Karpas-422 (cell line): ENCODE data around the gene PLOD3. TPM values are rescaled to one million over a fixed set of nuclear protein-coding genes. Genes with fewer than 3 reads are reported as not detected.

Source experiments
- DNase-seq: peaks from one replicate; pipeline ENCODE4 v3.0.0-alpha.2; 2015
- H2AFZ ChIP-seq: fragments of 200-600 bp; sonication (generic); 2 replicates; pipeline ENCODE4 v1.6.1; 2014; ENCODE audit warnings: antibody characterized with exemption, low read length, mixed read lengths
- H3K27ac ChIP-seq: fragments of 200-600 bp; sonication (generic); 2 replicates; pipeline ENCODE4 v1.5.1; 2014; ENCODE audit warnings: mild to moderate bottlenecking, low read length, moderate library complexity
- H3K27me3 ChIP-seq: fragments of 200-600 bp; sonication (generic); 2 replicates; pipeline ENCODE4 v1.6.1; 2014; ENCODE audit warnings: low read length, mixed read lengths
- H3K36me3 ChIP-seq: fragments of 200-600 bp; sonication (generic); 2 replicates; pipeline ENCODE4 v1.6.1; 2014; ENCODE audit warnings: low read length, mixed read lengths; ENCODE audit not compliant: insufficient read depth
- H3K4me1 ChIP-seq: fragments of 200-600 bp; sonication (generic); 2 replicates; pipeline ENCODE4 v1.6.1; 2014; ENCODE audit warnings: mild to moderate bottlenecking, low read length, mixed read lengths
- H3K4me2 ChIP-seq: fragments of 200-600 bp; sonication (generic); 2 replicates; pipeline ENCODE4 v1.6.1; 2014; ENCODE audit warnings: low read length, low read depth, mild to moderate bottlenecking; ENCODE audit not compliant: poor library complexity, severe bottlenecking
- H3K4me3 ChIP-seq: fragments of 200-600 bp; sonication (generic); 2 replicates; pipeline ENCODE4 v1.5.1; 2014; ENCODE audit warnings: mild to moderate bottlenecking, antibody characterized with exemption, low read length, mixed read lengths
- H3K79me2 ChIP-seq: fragments of 200-600 bp; sonication (generic); 2 replicates; pipeline ENCODE4 v1.6.1; 2014; ENCODE audit warnings: mild to moderate bottlenecking, low read length, mixed read lengths
- H3K9ac ChIP-seq: fragments of 200-600 bp; sonication (generic); 2 replicates; pipeline ENCODE4 v1.6.0; 2014; ENCODE audit warnings: low read length
- H3K9me2 ChIP-seq: fragments of 200-600 bp; sonication (generic), shearing (Covaris generic); replicated peaks from 2 replicates; pipeline ENCODE4 v1.6.0; 2014; ENCODE audit warnings: mild to moderate bottlenecking, low read length, moderate library complexity; ENCODE audit not compliant: insufficient read depth
- H3K9me3 ChIP-seq: fragments of 300-700, 200-600 bp; sonication (generic); 2 replicates; pipeline ENCODE4 v1.6.1; 2014; ENCODE audit warnings: low read length, mixed read lengths
- H4K20me1 ChIP-seq: fragments of 200-600 bp; sonication (generic); 2 replicates; pipeline ENCODE4 v1.6.1; 2014; ENCODE audit warnings: mild to moderate bottlenecking, antibody characterized with exemption, low read length, low read depth; ENCODE audit not compliant: insufficient read depth
- total RNA-seq: library from RNA; depleted of rRNA; stranded (reverse); fragments of >200 nt; shearing (Covaris generic); gene quantifications from 2 replicates; pipeline ENCODE4 v1.2.3, GENCODE V29; 2014; ENCODE audit warnings: low replicate concordance

The PLOD3 gene
- total RNA-seq, 1 experiment from 2014 or later = 11.1 TPM

DNA sequence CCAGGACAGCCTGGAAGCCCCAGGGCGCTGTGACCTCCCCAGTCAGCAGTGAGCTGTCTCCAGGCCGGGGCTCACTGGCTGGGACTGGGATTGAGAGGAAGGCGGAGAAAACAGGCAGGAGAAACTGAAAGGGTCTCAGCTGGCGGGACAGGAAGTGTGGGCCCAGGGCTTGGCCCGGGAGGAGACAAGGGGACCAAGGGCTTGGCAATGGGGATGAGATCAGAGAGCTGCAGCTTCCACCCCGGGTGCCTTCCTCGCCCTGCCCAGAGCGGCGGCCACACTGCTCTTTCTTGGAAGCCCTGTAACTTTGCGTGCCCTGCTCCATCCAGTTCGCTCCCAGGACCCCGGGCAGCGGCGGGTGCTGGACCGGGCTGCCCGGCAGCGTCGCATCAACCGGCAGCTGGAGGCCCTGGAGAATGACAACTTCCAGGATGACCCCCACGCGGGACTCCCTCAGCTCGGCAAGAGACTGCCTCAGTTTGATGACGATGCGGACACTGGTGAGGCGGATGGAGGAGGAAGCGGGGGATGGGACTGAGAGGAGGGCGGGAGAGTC is 5.0 kb upstream of the PLOD3 start:
- no peaks in the 10 kb centered on the region for H3K36me3 ChIP-seq
- H3K9ac ChIP-seq = no peak overlapping the region
- H3K9me2 ChIP-seq = no peaks in the 10 kb centered on the region
- H3K79me2 ChIP-seq = peaks cover 38% of the 10 kb centered on the region
- no peak overlapping the region for H3K4me3 ChIP-seq
- H3K4me1 ChIP-seq = peaks cover 10% of the 10 kb centered on the region
- H4K20me1 ChIP-seq = no peaks in the 10 kb centered on the region
- H3K9me3 ChIP-seq = no peaks in the 10 kb centered on the region
- H3K27me3 ChIP-seq = no peaks in the 10 kb centered on the region
- H2AFZ ChIP-seq = no peak overlapping the region
- no peak for DNase-seq
- H3K4me2 ChIP-seq = no peak overlapping the region
- H3K27ac ChIP-seq = no peak overlapping the region

- H3K27ac ChIP-seq = no peak overlapping the region
- no peaks in the 10 kb centered on the region for H3K9me2 ChIP-seq
- H3K4me3 ChIP-seq = no peak overlapping the region
- H3K79me2 ChIP-seq = peaks cover 54% of the 10 kb centered on the region
- H2AFZ ChIP-seq = no peak overlapping the region
- H3K27me3 ChIP-seq = no peaks in the 10 kb centered on the region
- H3K9ac ChIP-seq = no peak overlapping the region
- H3K4me2 ChIP-seq = no peak overlapping the region
- peaks cover 21% of the 10 kb centered on the region for H3K4me1 ChIP-seq
- H3K9me3 ChIP-seq = no peaks in the 10 kb centered on the region
- H3K36me3 ChIP-seq = no peaks in the 10 kb centered on the region
- DNase-seq = no peak
- H4K20me1 ChIP-seq = no peaks in the 10 kb centered on the region
Measured at GRCh38 chr7:101220295-101220694, 2.9 kb upstream of the PLOD3 start.

GRCh38 chr7:101218236-101219125 is 1.1 kb upstream of the PLOD3 start:
- Histone ChIP-seq H3K9me2 (no peaks in the 10 kb centered on the region), H3K36me3 (no peaks in the 10 kb centered on the region), H3K27ac (no peak overlapping the region), H2AFZ (no peak overlapping the region), H3K27me3 (no peaks in the 10 kb centered on the region), H3K9ac (peak overlapping the region; percentile 86), H3K79me2 (peaks cover 54% of the 10 kb centered on the region), H3K4me2 (peak overlapping the region; percentile 99), H3K4me3 (peak overlapping the region; percentile 83), H3K9me3 (no peaks in the 10 kb centered on the region), H3K4me1 (peaks cover 21% of the 10 kb centered on the region), H4K20me1 (no peaks in the 10 kb centered on the region)
- DNase-seq = peak; percentile 43

GRCh38 chr7:101216860-101217387 is 457 bp downstream of the PLOD3 start:
- Histone ChIP-seq H3K27me3 (no peaks in the 10 kb centered on the region), H3K27ac (0 out of 2 replicates have a peak overlapping the region, but pooled peaks have one; percentile 6), H3K4me3 (peak overlapping the region; percentile 83)

DNA sequence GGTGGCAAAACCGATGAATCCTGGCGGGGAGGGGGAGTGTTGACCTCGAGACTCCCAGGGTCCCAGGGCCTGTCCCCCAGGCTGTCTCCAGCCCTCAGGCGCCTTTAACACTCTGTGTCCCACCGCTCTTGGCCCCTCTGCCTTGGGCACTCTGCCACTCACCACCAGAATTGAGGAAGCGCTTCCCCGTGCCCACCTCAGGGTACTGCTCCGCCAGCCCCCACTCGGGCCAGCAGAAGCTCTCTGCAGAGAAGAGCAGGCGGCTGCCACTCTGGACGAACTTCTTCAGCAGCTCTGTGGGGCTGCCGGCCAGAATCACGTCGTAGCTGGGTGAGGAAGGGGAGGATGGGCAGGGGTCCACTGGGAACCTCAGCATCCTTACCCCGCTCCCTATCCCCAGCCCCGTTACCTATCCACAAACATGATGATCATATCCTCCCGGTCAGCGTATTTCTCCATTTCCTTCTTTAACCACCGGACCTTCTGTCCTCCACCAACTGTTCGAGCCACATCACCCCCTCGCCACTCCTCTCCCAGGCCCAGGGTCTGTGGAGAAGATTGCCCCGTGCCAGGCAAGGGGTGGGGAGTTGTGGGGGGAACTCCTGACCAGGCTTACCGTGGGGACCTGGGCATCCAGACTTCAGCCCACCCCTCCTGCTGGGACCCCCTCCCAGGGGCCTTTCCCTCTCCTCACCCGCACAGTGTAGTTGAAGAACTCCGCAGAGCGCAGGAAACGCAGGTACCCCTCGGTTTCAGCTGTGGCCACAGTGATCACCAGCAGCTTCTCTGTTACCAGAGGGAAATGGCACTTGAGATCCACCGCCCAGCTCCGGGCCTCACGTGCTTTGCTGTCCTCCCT is 1.2 kb downstream of the PLOD3 start:
- Histone ChIP-seq H2AFZ (peak overlapping the region; percentile 85), H3K9me2 (no peaks in the 10 kb centered on the region), H3K9me3 (no peaks in the 10 kb centered on the region), H3K4me2 (peak overlapping the region; percentile 99), H3K4me3 (peak overlapping the region; percentile 83), H3K79me2 (peaks cover 48% of the 10 kb centered on the region), H3K4me1 (peaks cover 21% of the 10 kb centered on the region), H3K27ac (0 out of 2 replicates have a peak overlapping the region, but pooled peaks have one; percentile 6), H4K20me1 (no peaks in the 10 kb centered on the region), H3K27me3 (no peaks in the 10 kb centered on the region), H3K9ac (peak overlapping the region; percentile 86), H3K36me3 (no peaks in the 10 kb centered on the region)
- peak; percentile 58 for DNase-seq

More at GRCh38 chr7:101216860-101217387, 457 bp downstream of the PLOD3 start:
- H3K4me2 ChIP-seq = peak overlapping the region; percentile 99
- H2AFZ ChIP-seq = peak overlapping the region; percentile 85
- peaks cover 21% of the 10 kb centered on the region for H3K4me1 ChIP-seq
- H3K36me3 ChIP-seq = no peaks in the 10 kb centered on the region
- no peaks in the 10 kb centered on the region for H3K9me3 ChIP-seq
- no peaks in the 10 kb centered on the region for H3K9me2 ChIP-seq
- no peaks in the 10 kb centered on the region for H4K20me1 ChIP-seq
- H3K79me2 ChIP-seq = peaks cover 54% of the 10 kb centered on the region
- peak overlapping the region; percentile 86 for H3K9ac ChIP-seq
- peak; percentile 57 for DNase-seq

DNA sequence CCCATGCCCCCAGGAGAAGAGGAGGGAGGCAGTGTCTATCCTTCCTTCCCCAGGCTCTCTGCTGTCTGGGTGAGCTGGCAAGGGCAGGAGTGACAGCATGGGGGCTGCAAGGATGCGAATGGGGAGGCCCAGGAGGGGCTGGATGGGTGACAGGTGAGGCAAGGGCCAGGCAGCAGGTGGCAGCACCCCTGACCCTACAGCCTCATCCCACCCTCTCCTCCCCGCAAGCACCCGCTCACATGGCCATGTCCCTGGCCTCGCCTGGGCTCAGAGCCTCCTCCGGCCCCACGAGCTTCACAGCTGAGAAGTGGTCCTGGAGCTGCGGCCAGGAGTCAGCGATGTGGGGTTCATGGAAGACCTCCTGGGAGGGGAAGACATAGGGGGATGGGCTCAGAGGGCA is 5.4 kb downstream of the PLOD3 start:
- H3K4me3 ChIP-seq = no peak overlapping the region
- no peak overlapping the region for H3K9ac ChIP-seq
- H3K9me2 ChIP-seq = no peaks in the 10 kb centered on the region
- H3K4me2 ChIP-seq = no peak overlapping the region
- no peaks in the 10 kb centered on the region for H3K27me3 ChIP-seq
- peaks cover 14% of the 10 kb centered on the region for H3K79me2 ChIP-seq
- no peaks in the 10 kb centered on the region for H3K9me3 ChIP-seq
- no peak overlapping the region for H3K27ac ChIP-seq
- H4K20me1 ChIP-seq = no peaks in the 10 kb centered on the region
- no peak for DNase-seq
- H2AFZ ChIP-seq = no peak overlapping the region
- H3K4me1 ChIP-seq = peaks cover 11% of the 10 kb centered on the region
- H3K36me3 ChIP-seq = no peaks in the 10 kb centered on the region

DNA sequence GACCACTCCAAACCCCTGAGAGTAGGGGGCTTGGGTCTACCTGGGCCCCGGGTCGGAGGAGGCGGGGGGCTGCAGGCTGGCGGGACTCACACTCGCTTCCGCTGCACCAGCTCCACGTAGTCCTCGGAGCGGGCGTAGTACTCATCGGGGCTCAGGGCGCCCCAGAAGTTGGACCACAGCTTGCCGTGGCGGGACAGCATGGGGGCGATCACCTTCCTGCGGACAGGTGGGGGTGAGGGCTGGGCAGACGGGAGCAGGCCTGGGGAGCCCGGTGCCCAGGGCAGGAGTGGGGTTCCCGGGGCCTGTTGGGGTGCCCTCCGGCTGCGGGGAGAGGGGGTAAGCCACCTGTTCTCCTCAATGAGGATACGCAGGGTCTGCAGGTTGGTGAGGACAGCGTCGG is 5.9 kb downstream of the PLOD3 start:
- Histone ChIP-seq H3K4me2 (no peak overlapping the region), H3K36me3 (no peaks in the 10 kb centered on the region), H3K4me3 (no peak overlapping the region), H2AFZ (no peak overlapping the region), H3K4me1 (peaks cover 7% of the 10 kb centered on the region), H4K20me1 (no peaks in the 10 kb centered on the region), H3K9me2 (no peaks in the 10 kb centered on the region), H3K79me2 (peaks cover 9% of the 10 kb centered on the region), H3K9ac (no peak overlapping the region), H3K27ac (no peak overlapping the region), H3K9me3 (no peaks in the 10 kb centered on the region), H3K27me3 (no peaks in the 10 kb centered on the region)
- DNase-seq = no peak
